Measurements from ENCODE around the gene NRXN2. TPM values are rescaled to one million over a fixed set of nuclear protein-coding genes. Genes with fewer than 3 reads are reported as not detected.

The NRXN2 gene
- total and polyA plus RNA-seq, 2 donors (not counting 3 experiments of a cell fraction or from before 2014, with no cell fraction given): not detected

- no peak for FAIRE-seq
- no peaks in the 10 kb centered on the region for H3K79me2 ChIP-seq (ENCODE audit: control insufficient read depth, insufficient read depth, low read length)
- no peaks in the 10 kb centered on the region for H3K9me3 ChIP-seq (replicated peaks; ENCODE audit: control insufficient read depth, insufficient read depth, low read length)
- no peak overlapping the region for H3K4me2 ChIP-seq (ENCODE audit: insufficient read depth, low read length)
- dilution Hi-C loops (cut with MboI; ENCODE audit: extremely low pct_ligation_motif_present, low sequenced_read_pairs): no loop called here
- no peak overlapping the region for H3K9ac ChIP-seq (replicated peaks; ENCODE audit: extremely low read depth, insufficient read depth, low read length)
- BruUV-seq (replicated peaks): no TSS peak
- ChIA-PET POLR2A (no interaction called here), CTCF (interaction anchor here (1.2 kb wide), 1 partner anchor 15 kb away, joined by 3 read pairs; no protein-coding TSS in a partner anchor)
- H3K9me1 ChIP-seq (replicated peaks; ENCODE audit: control insufficient read depth, extremely low read depth, insufficient read depth, low read length): no peaks in the 10 kb centered on the region
- H3K4me1 ChIP-seq (ENCODE audit: control insufficient read depth, extremely low read depth, insufficient read depth, low read length): no peaks in the 10 kb centered on the region
- no peak overlapping the region for H3K27ac ChIP-seq (ENCODE audit: insufficient read depth, low read depth, low read length)
- no peak for TF ChIP-seq JUN (IDR thresholded peaks at IDR 0.05; ENCODE audit: borderline replicate concordance, insufficient read depth, insufficient read length, low read depth)
- no peak for TF ChIP-seq CTCF (IDR thresholded peaks at IDR 0.05; ENCODE audit: extremely low read depth in 1 of 2, insufficient read depth in 1 of 2, low read depth in 1 of 2, low read length in 2 of 2)
- TF ChIP-seq POLR2AphosphoS5 (IDR thresholded peaks at IDR 0.05; ENCODE audit: insufficient read depth, low read depth, low read length): no peak
- no peak for TF ChIP-seq MYC (IDR thresholded peaks at IDR 0.05; ENCODE audit: low read depth, low read length)
- TF ChIP-seq POLR2A (IDR thresholded peaks at IDR 0.05; ENCODE audit: low read depth, low read length): no peak
- TF ChIP-seq EZH2 (IDR thresholded peaks at IDR 0.05; ENCODE audit: borderline replicate concordance, low read depth, low read length, severe bottlenecking): no peak
- TF ChIP-seq FOS (IDR thresholded peaks at IDR 0.05; ENCODE audit: borderline replicate concordance, insufficient read depth, low read length): no peak
- TF ChIP-seq MAX (IDR thresholded peaks at IDR 0.05; ENCODE audit: insufficient read depth, insufficient read length): no peak
- no peak overlapping the region for H3K4me3 ChIP-seq (replicated peaks in 1 of 3; ENCODE audit: insufficient read depth in 1 of 3, low read depth in 1 of 3, low read length in 3 of 3)
- peaks cover 9 to 15% of the 10 kb centered on the region in 2 experiments for H3K27me3 ChIP-seq (ENCODE audit: control insufficient read depth in 2 of 2, insufficient read depth in 2 of 2, low read length in 2 of 2)
- no peak for DNase-seq (ENCODE audit: low read depth, low spot score)
- no peaks in the 10 kb centered on the region for H3K36me3 ChIP-seq (ENCODE audit: control insufficient read depth in 2 of 2, extremely low read depth in 1 of 2, insufficient read depth in 2 of 2, low read length in 2 of 2)
- H4K20me1 ChIP-seq (replicated peaks; ENCODE audit: control insufficient read depth, extremely low read depth, insufficient read depth, low read length): no peaks in the 10 kb centered on the region
- H2AFZ ChIP-seq (ENCODE audit: low read depth, low read length): no peak overlapping the region
- intact Hi-C loops (cut with micrococcal nuclease): no loop called here
Measured at GRCh38 chr11:64608636-64609035, 114.4 kb downstream of the NRXN2 start.

Measured in endothelial cell of umbilical vein (primary cell).